Endothelial cell of umbilical vein (primary cell): ENCODE measurements around the gene SMG9. TPM values are rescaled to one million over a fixed set of nuclear protein-coding genes. Genes with fewer than 3 reads are reported as not detected.

Experiments used
- BruUV-seq: library from RNA; stranded (reverse); fragments of 400-500 nt; replicated peaks from 2 replicates; lab custom pipeline; 2021; lab: Mats Ljungman, UMichigan
- CTCF ChIA-PET: fragments of 300-600, 350-600 bp; sonication (Branson Sonifier 250); formaldehyde crosslinking; loops from one replicate; lab custom pipeline; 2021; ENCODE audit warnings: antibody characterized with exemption, inconsistent platforms; lab: Charles Lee
- POLR2A ChIA-PET: fragments of 300-600, 350-600 bp; sonication (Branson Sonifier 250); formaldehyde crosslinking; loops from one replicate; lab custom pipeline; 2021; ENCODE audit warnings: antibody characterized with exemption, inconsistent platforms; lab: Charles Lee
- DNase-seq: peaks from one replicate; pipeline ENCODE4 v3.0.0-alpha.2; 2011; ENCODE audit warnings: low read depth, low spot score
- FAIRE-seq: peaks from 2 replicates; lab custom pipeline; 2011; peaks lifted over from hg19 to GRCh38; lab: Jason Lieb, UNC
- H2AFZ ChIP-seq: 2 replicates; pipeline ENCODE4 v1.6.0; 2012; ENCODE audit warnings: low read depth, low read length, control low read depth, inconsistent platforms
- H3K27ac ChIP-seq: 2 replicates; pipeline ENCODE4 v1.5.1; 2011; ENCODE audit warnings: low read depth, mild to moderate bottlenecking, control low read depth, low read length, moderate library complexity; ENCODE audit not compliant: insufficient read depth
- H3K27me3 ChIP-seq, 2 experiments: 2 replicates each; pipeline versions ENCODE4 v1.6.0 to v1.6.1; 2011; ENCODE audit warnings: low read length in 2 of 2, mixed read lengths in 1 of 2; ENCODE audit not compliant: control insufficient read depth in 2 of 2, insufficient read depth in 2 of 2
- H3K36me3 ChIP-seq, 2 experiments: 2 replicates in 1 of 2; 3 replicates in 1 of 2; pipeline ENCODE4 v1.5.1; 2011; ENCODE audit warnings: low read length in 2 of 2, mild to moderate bottlenecking in 1 of 2, moderate library complexity in 1 of 2; ENCODE audit not compliant: control insufficient read depth in 2 of 2, insufficient read depth in 2 of 2; ENCODE audit errors: extremely low read depth in 1 of 2
- H3K4me1 ChIP-seq: 3 replicates; pipeline ENCODE4 v1.5.1; 2011; ENCODE audit warnings: mild to moderate bottlenecking, low read length; ENCODE audit not compliant: control insufficient read depth, insufficient read depth; ENCODE audit errors: extremely low read depth
- H3K4me2 ChIP-seq: 2 replicates; pipeline ENCODE4 v1.6.1; 2011; ENCODE audit warnings: low read length, control low read depth, mixed read lengths; ENCODE audit not compliant: insufficient read depth
- H3K4me3 ChIP-seq, 3 experiments: fragments of 200-600 bp in 1 of 3; sonication (generic), shearing (Covaris generic) in 1 of 3; replicated peaks in 1 of 3; 2 replicates each; pipeline ENCODE4 v1.5.1; 2011 to 2016; ENCODE audit warnings: control low read depth in 3 of 3, low read length in 3 of 3, mild to moderate bottlenecking in 2 of 3, inconsistent platforms in 1 of 3, low read depth in 1 of 3, moderate library complexity in 1 of 3; ENCODE audit not compliant: insufficient read depth in 1 of 3
- H3K79me2 ChIP-seq: 2 replicates; pipeline ENCODE4 v1.6.0; 2012; ENCODE audit warnings: low read length, inconsistent platforms; ENCODE audit not compliant: control insufficient read depth, insufficient read depth
- H3K9ac ChIP-seq: replicated peaks from 2 replicates; pipeline ENCODE3; 2011; ENCODE audit warnings: low read length, control low read depth; ENCODE audit not compliant: insufficient read depth; ENCODE audit errors: extremely low read depth
- H3K9me1 ChIP-seq: replicated peaks from 3 replicates; pipeline ENCODE4 v1.6.0; 2011; ENCODE audit warnings: mild to moderate bottlenecking, low read length; ENCODE audit not compliant: control insufficient read depth, insufficient read depth; ENCODE audit errors: extremely low read depth
- H3K9me3 ChIP-seq: replicated peaks from 2 replicates; pipeline ENCODE4 v1.5.1; 2012; ENCODE audit warnings: low read length, inconsistent platforms; ENCODE audit not compliant: control insufficient read depth, insufficient read depth
- H4K20me1 ChIP-seq: replicated peaks from 2 replicates; pipeline ENCODE3; 2011; ENCODE audit warnings: mild to moderate bottlenecking, low read length; ENCODE audit not compliant: control insufficient read depth, insufficient read depth; ENCODE audit errors: extremely low read depth
- EZH2 ChIP-seq: IDR thresholded peaks from 2 replicates; pipeline ENCODE4 v1.6.1; 2012; ENCODE audit warnings: borderline replicate concordance, low read depth, mild to moderate bottlenecking, moderate library complexity, low read length, inconsistent platforms; ENCODE audit not compliant: severe bottlenecking
- FOS ChIP-seq: IDR thresholded peaks from 2 replicates; pipeline ENCODE4 v1.6.1; 2011; ENCODE audit warnings: mild to moderate bottlenecking, low read length, moderate library complexity, borderline replicate concordance; ENCODE audit not compliant: insufficient read depth
- GATA2 ChIP-seq: IDR thresholded peaks from 2 replicates; pipeline ENCODE4 v1.7.0; 2011; ENCODE audit warnings: low read depth, mild to moderate bottlenecking, moderate library complexity, mixed read lengths, low read length; ENCODE audit not compliant: insufficient read length, insufficient read depth
- JUN ChIP-seq: IDR thresholded peaks from 2 replicates; pipeline ENCODE4 v1.6.1; 2011; ENCODE audit warnings: borderline replicate concordance, low read depth; ENCODE audit not compliant: insufficient read length, insufficient read depth
- MYC ChIP-seq: IDR thresholded peaks from one replicate; pipeline ENCODE4 v1.6.1; 2011; ENCODE audit warnings: mild to moderate bottlenecking, low read depth, low read length
- POLR2A ChIP-seq: IDR thresholded peaks from 2 replicates; pipeline ENCODE4 v1.6.1; 2012; ENCODE audit warnings: low read depth, mild to moderate bottlenecking, control low read depth, low read length
- POLR2AphosphoS5 ChIP-seq: IDR thresholded peaks from 2 replicates; pipeline ENCODE4 v1.6.1; 2012; ENCODE audit warnings: low read depth, mild to moderate bottlenecking, control low read depth, low read length, moderate library complexity; ENCODE audit not compliant: insufficient read depth
- dilution Hi-C: fragments of 300-500 bp; cut with MboI; formaldehyde crosslinking; loops from one replicate; pipeline ENCODE4 v1.15.0; 2019; ENCODE audit warnings: low sequenced_read_pairs; ENCODE audit not compliant: extremely low pct_ligation_motif_present
- intact Hi-C: fragments of 100-400 bp; cut with micrococcal nuclease; formaldehyde crosslinking; loops from one replicate; pipeline ENCODE4 v1.10.0; 2022
- polyA plus RNA-seq, 4 experiments: library from polyadenylated mRNA; depleted of rRNA in 3 of 4; stranded (reverse) in 3 of 4; unstranded in 1 of 4; fragments of >200 nt; gene quantifications; 2 replicates each; pipeline versions ENCODE4 v1.2.1 to v1.2.3, GENCODE V29; 2011 to 2012; ENCODE audit warnings: missing spikeins in 1 of 4
- total RNA-seq: library from RNA; stranded (reverse); gene quantifications from 2 replicates; pipeline ENCODE4 v1.2.3, GENCODE V29; 2021
- TF ChIP-seq, protein P1 (sequence below): IDR thresholded peaks from 2 replicates; pipeline ENCODE4 v1.6.1; 2011; ENCODE audit not compliant: insufficient read depth, insufficient read length
- TF ChIP-seq, protein P2 (sequence below), 2 donors: IDR thresholded peaks; 1 replicate in 1 of 2; 2 replicates in 1 of 2; pipeline ENCODE4 v1.5.1; 2011; ENCODE audit warnings: low read length in 2 of 2, mild to moderate bottlenecking in 2 of 2, moderate library complexity in 2 of 2, control low read depth in 1 of 2, inconsistent platforms in 1 of 2, low read depth in 1 of 2; ENCODE audit not compliant: insufficient read depth in 1 of 2; ENCODE audit errors: extremely low read depth in 1 of 2

Gene SMG9
- total and polyA plus RNA-seq, 2 donors (not counting 3 experiments of a cell fraction or from before 2014, with no cell fraction given): 25.5 to 45.0 TPM

DNA sequence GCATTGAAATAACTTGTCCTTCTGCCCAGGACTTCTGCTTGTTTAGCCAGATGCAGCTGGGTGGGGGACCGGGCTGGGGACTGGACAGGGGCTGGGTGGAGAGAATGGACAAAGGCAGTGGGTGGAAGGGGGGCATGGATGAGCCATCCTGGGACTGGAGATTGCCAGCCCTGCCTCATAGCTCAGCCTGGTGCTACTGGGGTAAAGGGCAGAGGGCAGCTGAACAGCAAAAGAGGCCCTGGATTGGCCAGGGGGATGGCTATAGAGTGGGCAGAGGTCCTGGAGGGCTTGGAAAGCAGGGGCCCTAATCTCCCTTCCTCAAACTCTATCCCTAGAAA is 67.1 kb downstream of the SMG9 start:
- H3K9me3 ChIP-seq: no peaks in the 10 kb centered on the region
- intact Hi-C loops (no loop called here), dilution Hi-C loops (no loop called here)
- H3K4me1 ChIP-seq: no peaks in the 10 kb centered on the region
- H3K27me3 ChIP-seq: peaks cover 0 to 5% of the 10 kb centered on the region in 2 experiments
- FAIRE-seq: no peak
- BruUV-seq: no TSS peak
- TF ChIP-seq FOS (no peak), POLR2AphosphoS5 (no peak), EZH2 (no peak), POLR2A (no peak), JUN (no peak), MYC (no peak), GATA2 (no peak)
- TF ChIP-seq, protein P1, sequence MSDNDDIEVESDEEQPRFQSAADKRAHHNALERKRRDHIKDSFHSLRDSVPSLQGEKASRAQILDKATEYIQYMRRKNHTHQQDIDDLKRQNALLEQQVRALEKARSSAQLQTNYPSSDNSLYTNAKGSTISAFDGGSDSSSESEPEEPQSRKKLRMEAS: no peak
- TF ChIP-seq, protein P2, sequence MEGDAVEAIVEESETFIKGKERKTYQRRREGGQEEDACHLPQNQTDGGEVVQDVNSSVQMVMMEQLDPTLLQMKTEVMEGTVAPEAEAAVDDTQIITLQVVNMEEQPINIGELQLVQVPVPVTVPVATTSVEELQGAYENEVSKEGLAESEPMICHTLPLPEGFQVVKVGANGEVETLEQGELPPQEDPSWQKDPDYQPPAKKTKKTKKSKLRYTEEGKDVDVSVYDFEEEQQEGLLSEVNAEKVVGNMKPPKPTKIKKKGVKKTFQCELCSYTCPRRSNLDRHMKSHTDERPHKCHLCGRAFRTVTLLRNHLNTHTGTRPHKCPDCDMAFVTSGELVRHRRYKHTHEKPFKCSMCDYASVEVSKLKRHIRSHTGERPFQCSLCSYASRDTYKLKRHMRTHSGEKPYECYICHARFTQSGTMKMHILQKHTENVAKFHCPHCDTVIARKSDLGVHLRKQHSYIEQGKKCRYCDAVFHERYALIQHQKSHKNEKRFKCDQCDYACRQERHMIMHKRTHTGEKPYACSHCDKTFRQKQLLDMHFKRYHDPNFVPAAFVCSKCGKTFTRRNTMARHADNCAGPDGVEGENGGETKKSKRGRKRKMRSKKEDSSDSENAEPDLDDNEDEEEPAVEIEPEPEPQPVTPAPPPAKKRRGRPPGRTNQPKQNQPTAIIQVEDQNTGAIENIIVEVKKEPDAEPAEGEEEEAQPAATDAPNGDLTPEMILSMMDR (IDR thresholded peaks at IDR 0.05; ENCODE audit: extremely low read depth in 1 of 2, insufficient read depth in 1 of 2, low read depth in 1 of 2, low read length in 2 of 2): no peak
- no peak overlapping the region for H3K4me2 ChIP-seq
- H3K9me1 ChIP-seq: no peaks in the 10 kb centered on the region
- POLR2A ChIA-PET: interaction anchor here (0.6 to 0.7 kb wide), 2 partner anchors 103 to 961 kb away, joined by 3 to 7 read pairs; no protein-coding TSS in a partner anchor
- H3K9ac ChIP-seq: no peak overlapping the region
- no peak overlapping the region for H2AFZ ChIP-seq
- no peaks in the 10 kb centered on the region for H4K20me1 ChIP-seq
- no peaks in the 10 kb centered on the region for H3K36me3 ChIP-seq
- no peak overlapping the region for H3K4me3 ChIP-seq
- no peaks in the 10 kb centered on the region for H3K79me2 ChIP-seq
- no peak overlapping the region for H3K27ac ChIP-seq
- CTCF ChIA-PET: interaction anchor here (0.6 to 1.6 kb wide), 7 partner anchors 10 to 127 kb away, joined by 3 to 8 read pairs (median 3); partner anchors contain the start of gene PLAUR
- no peak for DNase-seq
